SK-N-MC (cell line): ENCODE data around the gene YEATS2.

Source experiments
- DNase-seq: peaks from one replicate; pipeline ENCODE4 v3.0.0-alpha.2; 2011; ENCODE audit warnings: low read depth, low spot score
- H3K27ac ChIP-seq: fragments of 200-600 bp; sonication (generic); 2 replicates; pipeline ENCODE4 v1.5.1; 2016; ENCODE audit warnings: mixed run types
- H3K36me3 ChIP-seq: fragments of 200-600 bp; sonication (generic); 2 replicates; pipeline ENCODE4 v1.6.1; 2017; ENCODE audit warnings: antibody characterized with exemption, low read length, mixed read lengths; ENCODE audit not compliant: insufficient read depth
- H3K4me3 ChIP-seq: fragments of 200-600 bp; sonication (generic); 2 replicates; pipeline ENCODE4 v1.5.1; 2016
- H3K9ac ChIP-seq: fragments of 200-600 bp; sonication (generic); 2 replicates; pipeline ENCODE4 v1.8.0; 2017; ENCODE audit warnings: mixed run types, mixed read lengths; ENCODE audit not compliant: insufficient read length
- H3K9me3 ChIP-seq: fragments of 200-600 bp; sonication (generic); 2 replicates; pipeline ENCODE4 v1.6.1; 2017; ENCODE audit warnings: low read depth, mild to moderate bottlenecking, antibody characterized with exemption, low read length, moderate library complexity, mixed read lengths
- EZH2 ChIP-seq: fragments of 200-600 bp; sonication (generic); IDR thresholded peaks from one replicate; pipeline ENCODE4 v1.6.1; 2017; ENCODE audit warnings: antibody characterized with exemption
- FOXP2 ChIP-seq: optimal IDR thresholded peaks from 2 replicates; pipeline ENCODE3; 2011; ENCODE audit warnings: mild to moderate bottlenecking, moderate library complexity; ENCODE audit not compliant: insufficient read depth; ENCODE audit errors: extremely low read length, control extremely low read depth
- POLR2AphosphoS5 ChIP-seq: IDR thresholded peaks from 2 replicates; pipeline ENCODE4 v1.6.1; 2012; ENCODE audit warnings: mild to moderate bottlenecking, low read depth, low read length, borderline replicate concordance

YEATS2 gene

GRCh38 chr3:183799461-183799860, 101.9 kb downstream of the YEATS2 start:
- no peak overlapping the region for H3K9ac ChIP-seq
- no peak for DNase-seq
- no peak overlapping the region for H3K27ac ChIP-seq
- no peak for TF ChIP-seq FOXP2
- TF ChIP-seq EZH2, result no peak
- no peak for TF ChIP-seq POLR2AphosphoS5
- no peak overlapping the region for H3K4me3 ChIP-seq
- H3K36me3 ChIP-seq, result peaks cover 80% of the 10 kb centered on the region
- H3K9me3 ChIP-seq, result no peaks in the 10 kb centered on the region

DNA sequence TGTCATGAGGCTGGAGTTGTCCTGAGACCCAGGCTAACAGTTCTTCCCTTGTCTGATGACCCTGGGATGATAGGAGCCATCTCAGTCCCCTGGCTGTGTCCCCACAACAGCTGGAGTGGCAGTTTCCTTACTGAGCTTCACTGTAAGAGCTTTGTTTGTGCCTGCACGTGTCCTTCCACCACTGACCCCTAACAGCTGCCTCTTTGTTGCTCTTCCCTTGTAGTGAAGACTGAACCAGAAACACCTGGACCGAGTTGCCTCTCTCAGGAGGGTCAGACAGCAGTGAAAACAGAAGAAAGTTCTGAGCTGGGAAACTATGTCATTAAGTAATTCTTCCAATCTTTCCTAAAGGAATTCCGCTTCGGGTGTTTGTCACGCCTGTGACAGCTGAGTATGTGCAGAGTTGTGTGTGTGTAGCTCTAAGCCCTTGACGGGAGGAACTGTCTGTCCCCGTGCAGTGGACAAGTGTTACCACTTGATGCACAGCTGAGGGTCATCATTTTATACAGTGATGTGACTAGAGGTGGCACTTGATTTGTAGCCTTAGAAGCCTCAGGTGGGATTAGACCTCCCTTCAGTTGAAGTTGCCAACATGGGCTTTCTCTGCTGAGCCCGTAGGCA, 102.8 kb downstream of the YEATS2 start:
- no peak overlapping the region for H3K27ac ChIP-seq
- H3K36me3 ChIP-seq, result peaks cover 85% of the 10 kb centered on the region
- H3K9ac ChIP-seq, result no peak overlapping the region
- TF ChIP-seq EZH2 (no peak), POLR2AphosphoS5 (no peak)
- H3K4me3 ChIP-seq, result no peak overlapping the region
- DNase-seq, result no peak
- no peaks in the 10 kb centered on the region for H3K9me3 ChIP-seq

DNA sequence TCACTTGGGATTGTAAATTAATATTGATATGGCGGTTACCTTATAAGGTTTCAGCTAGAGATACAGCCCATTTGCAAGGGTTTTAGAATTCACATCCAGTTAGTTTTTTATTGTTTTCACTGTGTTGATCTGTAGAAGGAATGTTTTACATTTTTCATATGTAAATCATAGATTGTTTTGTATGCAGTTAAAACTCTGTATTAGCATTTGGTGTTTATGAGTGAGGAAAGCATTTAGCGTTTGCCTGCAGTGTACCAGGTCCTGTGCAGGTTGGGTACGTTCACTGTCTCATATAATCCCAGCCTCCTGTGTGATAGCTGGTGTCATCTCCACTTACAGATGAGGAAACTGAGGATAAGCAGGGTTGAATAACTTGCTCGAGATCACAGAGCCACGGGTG, 104.0 kb downstream of the YEATS2 start:
- Histone ChIP-seq H3K36me3 (peaks cover 90% of the 10 kb centered on the region), H3K9me3 (no peaks in the 10 kb centered on the region), H3K27ac (no peak overlapping the region), H3K4me3 (no peak overlapping the region), H3K9ac (no peak overlapping the region)
- no peak for DNase-seq
- TF ChIP-seq EZH2 (no peak), POLR2AphosphoS5 (no peak), FOXP2 (no peak)

DNA sequence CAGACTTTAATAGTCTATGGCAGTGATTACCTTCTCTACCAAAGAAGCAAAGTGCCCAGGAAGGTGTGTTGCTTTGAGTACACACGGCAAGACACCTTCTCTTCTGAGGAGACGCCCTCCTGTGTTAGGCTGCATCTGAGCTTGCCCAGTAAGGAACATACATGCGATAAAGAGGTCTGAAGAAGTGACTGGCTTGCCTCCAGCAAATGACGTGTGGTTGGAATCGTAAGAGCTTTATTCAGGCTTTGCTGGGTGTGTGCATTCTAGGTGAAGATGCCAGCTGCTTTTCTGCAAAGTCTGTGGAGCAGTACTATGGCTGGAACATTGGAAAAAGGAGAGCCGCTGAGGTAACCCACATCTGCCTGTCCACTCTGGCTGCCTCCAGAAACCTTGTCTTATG, 105.4 kb downstream of the YEATS2 start:
- Histone ChIP-seq H3K4me3 (no peak overlapping the region), H3K9ac (no peak overlapping the region), H3K27ac (no peak overlapping the region), H3K9me3 (no peaks in the 10 kb centered on the region), H3K36me3 (peaks cover 95% of the 10 kb centered on the region)
- no peak for TF ChIP-seq EZH2
- no peak for TF ChIP-seq FOXP2
- TF ChIP-seq POLR2AphosphoS5, result no peak
- DNase-seq, result no peak

GRCh38 chr3:183807209-183807728, 109.7 kb downstream of the YEATS2 start:
- TF ChIP-seq EZH2 (no peak), POLR2AphosphoS5 (no peak), FOXP2 (no peak)
- Histone ChIP-seq H3K27ac (no peak overlapping the region), H3K9me3 (no peaks in the 10 kb centered on the region), H3K9ac (no peak overlapping the region), H3K36me3 (peaks cover 93% of the 10 kb centered on the region), H3K4me3 (no peak overlapping the region)
- no peak for DNase-seq

- H3K4me3 ChIP-seq, result no peak overlapping the region
- no peak overlapping the region for H3K9ac ChIP-seq
- H3K9me3 ChIP-seq, result no peaks in the 10 kb centered on the region
- no peak for DNase-seq
- peaks cover 93% of the 10 kb centered on the region for H3K36me3 ChIP-seq
- no peak overlapping the region for H3K27ac ChIP-seq
- TF ChIP-seq EZH2 (no peak), FOXP2 (no peak), POLR2AphosphoS5 (no peak)
These were observed 110.3 kb downstream of the YEATS2 start for GRCh38 chr3:183807881-183808280.

GRCh38 chr3:183808355-183808754, 110.8 kb downstream of the YEATS2 start:
- no peak for TF ChIP-seq EZH2
- H3K4me3 ChIP-seq, result no peak overlapping the region
- H3K9ac ChIP-seq, result no peak overlapping the region
- H3K27ac ChIP-seq, result no peak overlapping the region
- no peaks in the 10 kb centered on the region for H3K9me3 ChIP-seq
- peaks cover 89% of the 10 kb centered on the region for H3K36me3 ChIP-seq
- no peak for DNase-seq

- H3K9me3 ChIP-seq, result no peaks in the 10 kb centered on the region
- no peak overlapping the region for H3K4me3 ChIP-seq
- no peak for DNase-seq
- peaks cover 79% of the 10 kb centered on the region for H3K36me3 ChIP-seq
- no peak overlapping the region for H3K27ac ChIP-seq
- no peak overlapping the region for H3K9ac ChIP-seq
- TF ChIP-seq FOXP2 (no peak), EZH2 (no peak), POLR2AphosphoS5 (no peak)
These were observed 111.7 kb downstream of the YEATS2 start for GRCh38 chr3:183809270-183809669.
